ENCODE measurements around the gene SLC35E1. TPM values are rescaled to one million over a fixed set of nuclear protein-coding genes. Genes with fewer than 3 reads are reported as not detected.

Gene SLC35E1
- polyA plus RNA-seq, 1 of the 3 experiments (the other 2 are of a cell fraction), result 23.5 TPM

GRCh38 chr19:16595097-16595496 is 22.9 kb upstream of the SLC35E1 start:
- Histone ChIP-seq H3K4me3 (ENCODE audit: low read depth in 2 of 2, low read length in 1 of 2) (no peak overlapping the region), H3K36me3 (replicated peaks in 1 of 2; ENCODE audit: control insufficient read depth in 1 of 2, insufficient read depth in 2 of 2, low read length in 1 of 2) (no peaks in the 10 kb centered on the region), H2AFZ (ENCODE audit: low read depth) (no peak overlapping the region), H3K79me2 (ENCODE audit: insufficient read depth) (peaks cover 99% of the 10 kb centered on the region), H3K27me3 (ENCODE audit: insufficient read depth) (no peaks in the 10 kb centered on the region), H3F3A (replicated peaks; ENCODE audit: insufficient read depth) (no peaks in the 10 kb centered on the region), H4K20me1 (ENCODE audit: insufficient read depth) (peaks cover 99% of the 10 kb centered on the region), H3K9ac (no peak overlapping the region), H3K4me1 (ENCODE audit: control insufficient read depth in 1 of 2, insufficient read depth in 2 of 2, low read depth in 1 of 2, low read length in 1 of 2) (peaks cover 0 to 42% of the 10 kb centered on the region in 2 experiments; a peak in 3 of 4 replicates), H3K9me2 (no peaks in the 10 kb centered on the region), H3K9me3 (no peaks in the 10 kb centered on the region), H3K4me2 (no peak overlapping the region), H3K27ac (ENCODE audit: low read depth in 2 of 2, low read length in 1 of 2) (no peak overlapping the region)
- ChIA-PET POLR2A (no interaction called here), CTCF (no interaction called here)
- no peak for TF ChIP-seq TEAD4 (IDR thresholded peaks at IDR 0.05; ENCODE audit: borderline replicate concordance, insufficient read depth)
- TF ChIP-seq MEF2A (IDR thresholded peaks at IDR 0.05; ENCODE audit: borderline replicate concordance, low read depth), result no peak
- TF ChIP-seq JUND (IDR thresholded peaks at IDR 0.05), result no peak
- no peak for TF ChIP-seq RFX5 (IDR thresholded peaks at IDR 0.05; ENCODE audit: low read length)
- TF ChIP-seq FOXM1 (IDR thresholded peaks at IDR 0.05; ENCODE audit: low read depth), result no peak
- TF ChIP-seq, protein P1, sequence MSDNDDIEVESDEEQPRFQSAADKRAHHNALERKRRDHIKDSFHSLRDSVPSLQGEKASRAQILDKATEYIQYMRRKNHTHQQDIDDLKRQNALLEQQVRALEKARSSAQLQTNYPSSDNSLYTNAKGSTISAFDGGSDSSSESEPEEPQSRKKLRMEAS (IDR thresholded peaks at IDR 0.05; ENCODE audit: low read depth), result no peak
- no peak for TF ChIP-seq IRF3 (IDR thresholded peaks at IDR 0.05; ENCODE audit: low read depth, low read length)
- no peak for TF ChIP-seq NRF1 (IDR thresholded peaks at IDR 0.05; ENCODE audit: low read depth, low read length)
- no peak for TF ChIP-seq REST (IDR thresholded peaks at IDR 0.05; ENCODE audit: low read depth, low read length)
- TF ChIP-seq POLR2AphosphoS5 (IDR thresholded peaks at IDR 0.05; ENCODE audit: low read depth, low read length), result no peak
- TF ChIP-seq SMC3 (IDR thresholded peaks at IDR 0.05; ENCODE audit: low read depth, low read length), result no peak
- TF ChIP-seq GATA2 (CRISPR knock-in tag; IDR thresholded peaks at IDR 0.05), result no peak
- TF ChIP-seq GABPA (IDR thresholded peaks at IDR 0.05; ENCODE audit: low read depth), result no peak
- DNase-seq, result no peak
- 96% methylated on average over 6 of the region's 8 CpGs for WGBS (ENCODE audit: low lambda C conversion rate)

- Histone ChIP-seq H4K20me1 (ENCODE audit: insufficient read depth) (peaks cover 99% of the 10 kb centered on the region), H3F3A (replicated peaks; ENCODE audit: insufficient read depth) (no peaks in the 10 kb centered on the region)
- DNase-seq, result no peak
These were observed 22.5 kb upstream of the SLC35E1 start for GRCh38 chr19:16594681-16595091.

More at GRCh38 chr19:16594681-16595091, 22.5 kb upstream of the SLC35E1 start:
- H3K9me2 ChIP-seq, result no peaks in the 10 kb centered on the region
- H3K27me3 ChIP-seq (ENCODE audit: insufficient read depth), result no peaks in the 10 kb centered on the region
- H3K9me3 ChIP-seq, result no peaks in the 10 kb centered on the region
- no peak overlapping the region for H3K4me2 ChIP-seq
- POLR2A ChIA-PET, result no interaction called here
- WGBS (ENCODE audit: low lambda C conversion rate), result 96% methylated on average over 5 of the region's 5 CpGs
- no peak overlapping the region for H3K4me3 ChIP-seq (ENCODE audit: low read depth in 2 of 2, low read length in 1 of 2)
- no peak overlapping the region for H2AFZ ChIP-seq (ENCODE audit: low read depth)
- peaks cover 99% of the 10 kb centered on the region for H3K79me2 ChIP-seq (ENCODE audit: insufficient read depth)
- CTCF ChIA-PET, result no interaction called here
- H3K4me1 ChIP-seq (ENCODE audit: control insufficient read depth in 1 of 2, insufficient read depth in 2 of 2, low read depth in 1 of 2, low read length in 1 of 2), result peaks cover 0 to 42% of the 10 kb centered on the region in 2 experiments; a peak in 3 of 4 replicates
- no peak overlapping the region for H3K27ac ChIP-seq (ENCODE audit: low read depth in 2 of 2, low read length in 1 of 2)
- no peaks in the 10 kb centered on the region for H3K36me3 ChIP-seq (replicated peaks in 1 of 2; ENCODE audit: control insufficient read depth in 1 of 2, insufficient read depth in 2 of 2, low read length in 1 of 2)
- no peak for TF ChIP-seq NRF1 (IDR thresholded peaks at IDR 0.05; ENCODE audit: low read depth, low read length)
- TF ChIP-seq RAD21 (IDR thresholded peaks at IDR 0.05; ENCODE audit: low read length), result no peak
- TF ChIP-seq EZH2phosphoT487 (IDR thresholded peaks at IDR 0.05; ENCODE audit: borderline replicate concordance, low read depth), result no peak
- no peak for TF ChIP-seq RCOR1 (IDR thresholded peaks at IDR 0.05; ENCODE audit: low read length)
- TF ChIP-seq, protein P1 (IDR thresholded peaks at IDR 0.05; ENCODE audit: low read depth), result no peak
- no peak for TF ChIP-seq JUND (IDR thresholded peaks at IDR 0.05)
- no peak for TF ChIP-seq TAF1 (IDR thresholded peaks at IDR 0.05; ENCODE audit: borderline replicate concordance, low read depth, low read length)
- TF ChIP-seq FOXM1 (IDR thresholded peaks at IDR 0.05; ENCODE audit: low read depth), result no peak
- H3K9ac ChIP-seq, result no peak overlapping the region
